Posterior vena cava (tissue), 2 donors: ENCODE measurements around the gene ANO1. TPM values are rescaled to one million over a fixed set of nuclear protein-coding genes. Genes with fewer than 3 reads are reported as not detected.

Source experiments
- total RNA-seq, 2 donors: library from RNA; stranded (reverse); fragmentation: NEBNext Ultra II Directional; extraction: Animal tissue kit (Norgen Biotek cat#: 25700); gene quantifications; one replicate each; pipeline ENCODE4 v1.2.1, GENCODE V29; 2021
- donor health status: DM: yes; HTN: yes; CAD: no.
- donor health status: DM: yes; HTN: yes; CAD: no.

Gene ANO1
- total RNA-seq, 2 donors from 2014 or later: 55.4 to 56.2 TPM

Other genes with a start within 250 kb of the ANO1 start
- 10 to 100 TPM; 15.8 to 19.4 TPM for gene FADD, start 125.0 kb downstream of the ANO1 start, total RNA-seq
- gene PPFIA1, start 192.4 kb downstream of the ANO1 start, total RNA-seq: 10 to 100 TPM; 53.7 to 55.3 TPM